ENCODE results near the gene ATP6V1B1. TPM values are rescaled to one million over a fixed set of nuclear protein-coding genes. Genes with fewer than 3 reads are reported as not detected.

Gene ATP6V1B1
- total and polyA plus RNA-seq, 2 of the 13 experiments (the other 11 are each of a cell fraction or from before 2014, with no cell fraction given), result 0.58 to 1.6 TPM

- peaks cover 9% of the 10 kb centered on the region for H3K4me1 ChIP-seq (ENCODE audit: insufficient read depth, low read length)
- H3K4me3 ChIP-seq (replicated peaks in 1 of 3; ENCODE audit: insufficient read depth in 1 of 3, low read depth in 2 of 3, low read length in 3 of 3), result no peak overlapping the region
- intact Hi-C loops (cut with micrococcal nuclease; ENCODE audit: unreplicated experiment), result no loop called here
- ATAC-seq (no peak), DNase-seq (ENCODE audit: low spot score) (no peak), FAIRE-seq (no peak)
- no peak for TF ChIP-seq ZFAT (CRISPR knock-in tag; conservative IDR thresholded peaks at IDR 0.05)
- no peak for TF ChIP-seq SALL2 (CRISPR knock-in tag; IDR thresholded peaks at IDR 0.05)
- TF ChIP-seq ZNF777 (CRISPR knock-in tag; IDR thresholded peaks at IDR 0.05), result no peak
- no peak for TF ChIP-seq ZBTB8A (CRISPR knock-in tag; IDR thresholded peaks at IDR 0.05; ENCODE audit: borderline replicate concordance, low read depth)
- no peak for TF ChIP-seq ZFP36 (IDR thresholded peaks at IDR 0.05; ENCODE audit: borderline replicate concordance, low read depth, low read length, partially characterized antibody)
- H3K9ac ChIP-seq (ENCODE audit: insufficient read depth, low read depth, low read length), result no peak overlapping the region
- H3K79me2 ChIP-seq (ENCODE audit: insufficient read depth, low read length), result no peaks in the 10 kb centered on the region
- no peaks in the 10 kb centered on the region for H3K9me3 ChIP-seq (ENCODE audit: low read length)
- CTCF ChIA-PET (ENCODE audit: low intra/inter-chr PET ratio, low total read pairs), result interaction anchor here (2.9 kb wide), 1 partner anchor 14 kb away, joined by 34 read pairs; the partner anchor contains the start of gene ANKRD53
- no peak overlapping the region for H3K27ac ChIP-seq (ENCODE audit: extremely low read length, insufficient read depth, low read length)
- no peaks in the 10 kb centered on the region for H4K20me1 ChIP-seq (ENCODE audit: insufficient read depth, low read length)
- BruUV-seq (replicated peaks), result no TSS peak
- peaks cover 0 to 6% of the 10 kb centered on the region in 2 experiments; a peak in 3 of 5 replicates for H3K27me3 ChIP-seq (ENCODE audit: control insufficient read depth in 1 of 2, insufficient read depth in 2 of 2, low read length in 2 of 2)
- no peaks in the 10 kb centered on the region for H3K36me3 ChIP-seq (replicated peaks in 1 of 2; ENCODE audit: control insufficient read depth in 1 of 2, insufficient read depth in 2 of 2, low read length in 2 of 2)
- H3K4me2 ChIP-seq (ENCODE audit: low read depth, low read length), result no peak overlapping the region
- POLR2A ChIA-PET, result no interaction called here
- 48% methylated on average over 16 of the region's 18 CpGs for WGBS (ENCODE audit: low lambda C conversion rate)
- in situ Hi-C loops (cut with HindIII; ENCODE audit: extremely low pct_ligation_motif_present, low pct_unique_long_range_greater_than_20kb), result no loop called here
- H2AFZ ChIP-seq (ENCODE audit: low read length), result no peak overlapping the region
Measured at GRCh38 chr2:70962885-70963878, 27.5 kb downstream of the ATP6V1B1 start.

- BruUV-seq (replicated peaks), result no TSS peak
- no peak overlapping the region for H3K4me3 ChIP-seq (replicated peaks in 1 of 3; ENCODE audit: insufficient read depth in 1 of 3, low read depth in 2 of 3, low read length in 3 of 3)
- ChIA-PET CTCF (ENCODE audit: low intra/inter-chr PET ratio, low total read pairs) (interaction anchor here (1.2 to 2.9 kb wide), 3 partner anchors 13 to 37 kb away, joined by 8 to 34 read pairs (median 9); partner anchors contain the start of genes ANKRD53 and TEX261), POLR2A (no interaction called here)
- DNase-seq (ENCODE audit: low spot score), result no peak
- no peak overlapping the region for H3K27ac ChIP-seq (ENCODE audit: extremely low read length, insufficient read depth, low read length)
- H3K9me3 ChIP-seq (ENCODE audit: low read length), result no peaks in the 10 kb centered on the region
- no peak overlapping the region for H3K9ac ChIP-seq (ENCODE audit: insufficient read depth, low read depth, low read length)
- ATAC-seq, result no peak
- no peak overlapping the region for H2AFZ ChIP-seq (ENCODE audit: low read length)
- WGBS (ENCODE audit: low lambda C conversion rate), result 63% methylated on average over 4 of the region's 4 CpGs
- H3K36me3 ChIP-seq (replicated peaks in 1 of 2; ENCODE audit: control insufficient read depth in 1 of 2, insufficient read depth in 2 of 2, low read length in 2 of 2), result no peaks in the 10 kb centered on the region
- intact Hi-C loops (cut with micrococcal nuclease; ENCODE audit: unreplicated experiment) (no loop called here), in situ Hi-C loops (cut with HindIII; ENCODE audit: extremely low pct_ligation_motif_present, low pct_unique_long_range_greater_than_20kb) (no loop called here)
- no peaks in the 10 kb centered on the region for H4K20me1 ChIP-seq (ENCODE audit: insufficient read depth, low read length)
- 0 out of 2 replicates have a peak, but pooled peaks cover 5% of the 10 kb centered on the region for H3K4me1 ChIP-seq (ENCODE audit: insufficient read depth, low read length)
- peaks cover 0 to under 1% of the 10 kb centered on the region in 2 experiments; a peak in 2 of 5 replicates for H3K27me3 ChIP-seq (ENCODE audit: control insufficient read depth in 1 of 2, insufficient read depth in 2 of 2, low read length in 2 of 2)
- H3K79me2 ChIP-seq (ENCODE audit: insufficient read depth, low read length), result no peaks in the 10 kb centered on the region
- FAIRE-seq, result no peak
- H3K4me2 ChIP-seq (ENCODE audit: low read depth, low read length), result no peak overlapping the region
- TF ChIP-seq RBM39 (IDR thresholded peaks at IDR 0.05; ENCODE audit: low read depth, low read length, poor library complexity, severe bottlenecking) (no peak), XRCC5 (optimal IDR thresholded peaks at IDR 0.05; ENCODE audit: low read length) (no peak), ZUFSP (CRISPR knock-in tag; IDR thresholded peaks at IDR 0.05; ENCODE audit: borderline replicate concordance) (no peak), SRSF4 (IDR thresholded peaks at IDR 0.05; ENCODE audit: low read depth, low read length, poor library complexity, severe bottlenecking) (no peak), ZNF740 (CRISPR knock-in tag; IDR thresholded peaks at IDR 0.05) (no peak), REL (CRISPR knock-in tag; conservative IDR thresholded peaks at IDR 0.05) (no peak), ELF3 (CRISPR knock-in tag; IDR thresholded peaks at IDR 0.05) (no peak), TBP (CRISPR knock-in tag; IDR thresholded peaks at IDR 0.05) (no peak), ZNF577 (CRISPR knock-in tag; IDR thresholded peaks at IDR 0.05; ENCODE audit: borderline replicate concordance, low read depth) (no peak)
Measured at GRCh38 chr2:70964133-70964532, 28.4 kb downstream of the ATP6V1B1 start.

Measured in HepG2 (cell line).